ENCODE measurements around the gene LRRC3.

DNA sequence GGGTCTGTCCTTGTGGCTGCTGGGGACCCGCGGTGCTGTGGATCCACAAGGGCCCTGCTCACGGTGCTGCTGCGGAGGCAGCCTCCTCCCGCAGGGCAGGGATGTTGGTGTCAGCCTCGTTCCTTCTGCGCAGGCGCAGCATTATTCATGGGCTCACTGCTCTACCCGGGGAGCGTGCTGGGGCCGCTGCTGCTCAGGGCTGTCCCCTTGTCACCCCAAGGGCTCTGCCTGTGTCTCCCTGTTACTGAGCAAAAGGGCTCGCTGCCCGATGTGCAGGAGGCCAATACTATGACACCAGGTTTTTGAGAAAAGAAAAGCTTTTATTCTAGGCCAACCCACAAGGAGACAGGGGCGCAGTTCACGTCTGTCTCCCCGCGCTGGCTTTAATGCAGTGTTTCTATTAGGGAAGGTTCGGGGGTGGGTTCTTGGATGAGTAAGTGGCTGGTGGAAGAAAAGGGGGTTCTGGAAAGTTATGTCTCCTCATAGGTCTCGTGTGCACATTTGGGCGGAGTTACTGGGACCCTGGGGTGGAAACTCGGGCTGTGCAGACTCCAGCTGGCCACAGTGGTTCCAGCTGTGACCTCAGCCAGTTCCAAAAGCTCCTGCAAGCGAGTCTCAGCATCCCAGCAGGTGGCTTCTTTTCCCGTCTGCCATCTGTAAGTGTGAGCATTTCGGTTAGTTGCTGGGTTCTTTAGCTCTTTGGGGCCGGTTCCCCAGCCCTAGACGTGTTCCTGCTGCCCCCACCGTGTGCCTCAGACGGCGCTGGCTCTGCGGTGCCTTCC lies 40.8 kb upstream of the LRRC3 start:
- TF ChIP-seq, protein P1, sequence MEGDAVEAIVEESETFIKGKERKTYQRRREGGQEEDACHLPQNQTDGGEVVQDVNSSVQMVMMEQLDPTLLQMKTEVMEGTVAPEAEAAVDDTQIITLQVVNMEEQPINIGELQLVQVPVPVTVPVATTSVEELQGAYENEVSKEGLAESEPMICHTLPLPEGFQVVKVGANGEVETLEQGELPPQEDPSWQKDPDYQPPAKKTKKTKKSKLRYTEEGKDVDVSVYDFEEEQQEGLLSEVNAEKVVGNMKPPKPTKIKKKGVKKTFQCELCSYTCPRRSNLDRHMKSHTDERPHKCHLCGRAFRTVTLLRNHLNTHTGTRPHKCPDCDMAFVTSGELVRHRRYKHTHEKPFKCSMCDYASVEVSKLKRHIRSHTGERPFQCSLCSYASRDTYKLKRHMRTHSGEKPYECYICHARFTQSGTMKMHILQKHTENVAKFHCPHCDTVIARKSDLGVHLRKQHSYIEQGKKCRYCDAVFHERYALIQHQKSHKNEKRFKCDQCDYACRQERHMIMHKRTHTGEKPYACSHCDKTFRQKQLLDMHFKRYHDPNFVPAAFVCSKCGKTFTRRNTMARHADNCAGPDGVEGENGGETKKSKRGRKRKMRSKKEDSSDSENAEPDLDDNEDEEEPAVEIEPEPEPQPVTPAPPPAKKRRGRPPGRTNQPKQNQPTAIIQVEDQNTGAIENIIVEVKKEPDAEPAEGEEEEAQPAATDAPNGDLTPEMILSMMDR (IDR thresholded peaks at IDR 0.05) = no peak
- TF ChIP-seq SOX15 (CRISPR knock-in tag; IDR thresholded peaks at IDR 0.05) (no peak), NFATC4 (CRISPR knock-in tag; IDR thresholded peaks at IDR 0.05) (no peak), FOXP1 (CRISPR knock-in tag; IDR thresholded peaks at IDR 0.05; ENCODE audit: borderline replicate concordance) (no peak), SP1 (CRISPR knock-in tag; conservative IDR thresholded peaks at IDR 0.05) (no peak), GRHL2 (CRISPR knock-in tag; IDR thresholded peaks at IDR 0.05; ENCODE audit: insufficient replicate concordance, severe bottlenecking) (no peak), SMAD4 (CRISPR knock-in tag; IDR thresholded peaks at IDR 0.05) (no peak), CREB1 (CRISPR knock-in tag; IDR thresholded peaks at IDR 0.05) (no peak), ESRRA (CRISPR knock-in tag; IDR thresholded peaks at IDR 0.05; ENCODE audit: borderline replicate concordance) (no peak), TCF7 (CRISPR knock-in tag; IDR thresholded peaks at IDR 0.05; ENCODE audit: low read depth) (no peak)
- TF ChIP-seq, protein P2, sequence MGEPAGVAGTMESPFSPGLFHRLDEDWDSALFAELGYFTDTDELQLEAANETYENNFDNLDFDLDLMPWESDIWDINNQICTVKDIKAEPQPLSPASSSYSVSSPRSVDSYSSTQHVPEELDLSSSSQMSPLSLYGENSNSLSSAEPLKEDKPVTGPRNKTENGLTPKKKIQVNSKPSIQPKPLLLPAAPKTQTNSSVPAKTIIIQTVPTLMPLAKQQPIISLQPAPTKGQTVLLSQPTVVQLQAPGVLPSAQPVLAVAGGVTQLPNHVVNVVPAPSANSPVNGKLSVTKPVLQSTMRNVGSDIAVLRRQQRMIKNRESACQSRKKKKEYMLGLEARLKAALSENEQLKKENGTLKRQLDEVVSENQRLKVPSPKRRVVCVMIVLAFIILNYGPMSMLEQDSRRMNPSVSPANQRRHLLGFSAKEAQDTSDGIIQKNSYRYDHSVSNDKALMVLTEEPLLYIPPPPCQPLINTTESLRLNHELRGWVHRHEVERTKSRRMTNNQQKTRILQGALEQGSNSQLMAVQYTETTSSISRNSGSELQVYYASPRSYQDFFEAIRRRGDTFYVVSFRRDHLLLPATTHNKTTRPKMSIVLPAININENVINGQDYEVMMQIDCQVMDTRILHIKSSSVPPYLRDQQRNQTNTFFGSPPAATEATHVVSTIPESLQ (CRISPR knock-in tag; IDR thresholded peaks at IDR 0.05) = no peak
- TF ChIP-seq, protein P3, sequence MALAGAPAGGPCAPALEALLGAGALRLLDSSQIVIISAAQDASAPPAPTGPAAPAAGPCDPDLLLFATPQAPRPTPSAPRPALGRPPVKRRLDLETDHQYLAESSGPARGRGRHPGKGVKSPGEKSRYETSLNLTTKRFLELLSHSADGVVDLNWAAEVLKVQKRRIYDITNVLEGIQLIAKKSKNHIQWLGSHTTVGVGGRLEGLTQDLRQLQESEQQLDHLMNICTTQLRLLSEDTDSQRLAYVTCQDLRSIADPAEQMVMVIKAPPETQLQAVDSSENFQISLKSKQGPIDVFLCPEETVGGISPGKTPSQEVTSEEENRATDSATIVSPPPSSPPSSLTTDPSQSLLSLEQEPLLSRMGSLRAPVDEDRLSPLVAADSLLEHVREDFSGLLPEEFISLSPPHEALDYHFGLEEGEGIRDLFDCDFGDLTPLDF (CRISPR knock-in tag; IDR thresholded peaks at IDR 0.05) = no peak
- TF ChIP-seq, protein P4, sequence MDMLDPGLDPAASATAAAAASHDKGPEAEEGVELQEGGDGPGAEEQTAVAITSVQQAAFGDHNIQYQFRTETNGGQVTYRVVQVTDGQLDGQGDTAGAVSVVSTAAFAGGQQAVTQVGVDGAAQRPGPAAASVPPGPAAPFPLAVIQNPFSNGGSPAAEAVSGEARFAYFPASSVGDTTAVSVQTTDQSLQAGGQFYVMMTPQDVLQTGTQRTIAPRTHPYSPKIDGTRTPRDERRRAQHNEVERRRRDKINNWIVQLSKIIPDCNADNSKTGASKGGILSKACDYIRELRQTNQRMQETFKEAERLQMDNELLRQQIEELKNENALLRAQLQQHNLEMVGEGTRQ (CRISPR knock-in tag; IDR thresholded peaks at IDR 0.05) = no peak
- TF ChIP-seq, protein P5, sequence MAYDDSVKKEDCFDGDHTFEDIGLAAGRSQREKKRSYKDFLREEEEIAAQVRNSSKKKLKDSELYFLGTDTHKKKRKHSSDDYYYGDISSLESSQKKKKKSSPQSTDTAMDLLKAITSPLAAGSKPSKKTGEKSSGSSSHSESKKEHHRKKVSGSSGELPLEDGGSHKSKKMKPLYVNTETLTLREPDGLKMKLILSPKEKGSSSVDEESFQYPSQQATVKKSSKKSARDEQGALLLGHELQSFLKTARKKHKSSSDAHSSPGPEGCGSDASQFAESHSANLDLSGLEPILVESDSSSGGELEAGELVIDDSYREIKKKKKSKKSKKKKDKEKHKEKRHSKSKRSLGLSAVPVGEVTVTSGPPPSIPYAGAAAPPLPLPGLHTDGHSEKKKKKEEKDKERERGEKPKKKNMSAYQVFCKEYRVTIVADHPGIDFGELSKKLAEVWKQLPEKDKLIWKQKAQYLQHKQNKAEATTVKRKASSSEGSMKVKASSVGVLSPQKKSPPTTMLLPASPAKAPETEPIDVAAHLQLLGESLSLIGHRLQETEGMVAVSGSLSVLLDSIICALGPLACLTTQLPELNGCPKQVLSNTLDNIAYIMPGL (CRISPR knock-in tag; IDR thresholded peaks at IDR 0.05) = no peak
